ENCODE measurements around the gene L2HGDH. TPM values are rescaled to one million over a fixed set of nuclear protein-coding genes. Genes with fewer than 3 reads are reported as not detected.

L2HGDH gene
- total RNA-seq, 1 donor from 2014 or later, result 7.3 TPM

GRCh38 chr14:50288146-50288545 lies 23.9 kb downstream of the L2HGDH start:
- DNase-seq, result no peak

DNA sequence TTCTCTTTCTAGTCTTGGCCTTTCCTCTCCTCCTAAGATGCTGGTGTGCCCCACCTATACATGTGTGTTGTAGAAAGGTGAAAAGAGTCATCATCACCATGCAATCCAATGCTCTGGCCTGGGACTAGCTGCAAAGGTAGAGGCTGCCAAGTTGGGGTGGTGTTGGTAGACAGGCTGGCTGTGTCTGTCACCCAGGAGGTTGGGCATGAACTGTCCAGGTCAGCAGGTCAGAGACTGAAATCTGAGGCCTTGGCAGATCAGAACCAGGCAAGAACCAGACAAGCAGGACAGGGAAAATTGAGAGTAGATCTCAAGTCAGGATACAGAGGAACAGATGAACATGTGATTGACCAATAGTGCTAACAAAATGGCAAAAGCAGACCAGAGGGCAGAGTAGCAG lies 26.2 kb downstream of the L2HGDH start:
- DNase-seq, result no peak

GRCh38 chr14:50272498-50272897 lies 39.5 kb downstream of the L2HGDH start:
- DNase-seq, result no peak

GRCh38 chr14:50270932-50271331 lies 41.1 kb downstream of the L2HGDH start:
- no peak for DNase-seq

GRCh38 chr14:50265029-50265428 lies 47.0 kb downstream of the L2HGDH start:
- no peak for DNase-seq

- DNase-seq, result no peak
Measured at GRCh38 chr14:50263321-50263720, 48.7 kb downstream of the L2HGDH start.

- no peak for DNase-seq
Measured at GRCh38 chr14:50262865-50263264, 49.2 kb downstream of the L2HGDH start.

DNA sequence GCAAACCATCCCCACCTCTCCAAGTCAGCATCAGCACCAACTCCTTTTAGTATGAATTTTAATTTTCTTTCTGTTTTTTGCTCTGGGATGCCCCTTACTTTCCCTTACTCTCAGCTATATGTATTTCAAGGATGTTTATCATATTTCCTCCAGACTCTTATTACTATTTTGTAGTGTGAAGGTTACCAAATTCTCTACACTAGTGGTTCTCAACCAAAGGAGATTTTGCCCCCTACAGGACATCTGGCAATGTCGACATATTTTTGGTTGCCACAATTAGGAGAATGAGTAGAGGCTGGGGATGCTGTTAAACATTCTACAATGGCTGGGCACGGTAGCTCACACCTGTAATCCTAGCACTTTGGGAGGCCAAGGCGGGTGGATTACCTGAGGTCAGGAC lies 51.5 kb downstream of the L2HGDH start:
- DNase-seq, result no peak

DNA sequence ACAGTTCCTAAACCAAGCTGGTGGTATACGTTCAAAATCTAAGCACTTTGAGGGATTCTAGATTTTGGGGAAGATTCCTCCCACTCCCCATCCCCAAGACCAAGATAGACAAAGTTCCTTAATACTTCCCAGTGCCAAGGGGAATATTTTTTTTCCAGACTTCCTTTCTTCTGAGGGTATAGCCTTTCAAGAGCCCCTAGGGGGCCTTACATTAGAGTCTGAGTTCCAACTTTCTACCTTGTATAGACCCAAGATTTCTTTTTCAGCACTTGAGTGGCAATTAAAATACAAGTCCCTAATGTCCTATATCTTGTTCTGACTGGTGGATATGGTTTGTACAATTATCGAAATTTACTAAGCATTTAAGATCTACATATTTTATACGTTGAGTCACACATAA lies 52.0 kb downstream of the L2HGDH start:
- no peak for DNase-seq

GRCh38 chr14:50257732-50258131 lies 54.3 kb downstream of the L2HGDH start:
- DNase-seq, result no peak

DNA sequence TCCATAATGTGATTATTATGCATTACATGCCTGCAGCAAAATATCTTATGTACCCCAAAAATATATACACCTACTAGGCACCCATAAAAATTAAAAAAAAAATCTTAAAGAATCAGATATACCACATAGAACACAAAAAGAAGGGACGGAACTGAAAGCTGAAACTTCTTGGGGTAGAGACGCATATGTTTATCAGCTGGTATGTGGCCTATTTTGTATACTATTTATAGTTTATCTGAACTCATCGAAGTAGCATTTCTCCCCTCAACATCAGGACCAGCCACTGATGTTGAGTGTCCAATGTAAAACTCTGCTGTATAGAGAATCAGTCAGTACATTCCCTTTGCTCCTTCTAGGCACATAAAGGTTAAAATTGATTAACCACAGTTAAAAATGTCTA lies 57.8 kb downstream of the L2HGDH start:
- DNase-seq, result no peak

DNA sequence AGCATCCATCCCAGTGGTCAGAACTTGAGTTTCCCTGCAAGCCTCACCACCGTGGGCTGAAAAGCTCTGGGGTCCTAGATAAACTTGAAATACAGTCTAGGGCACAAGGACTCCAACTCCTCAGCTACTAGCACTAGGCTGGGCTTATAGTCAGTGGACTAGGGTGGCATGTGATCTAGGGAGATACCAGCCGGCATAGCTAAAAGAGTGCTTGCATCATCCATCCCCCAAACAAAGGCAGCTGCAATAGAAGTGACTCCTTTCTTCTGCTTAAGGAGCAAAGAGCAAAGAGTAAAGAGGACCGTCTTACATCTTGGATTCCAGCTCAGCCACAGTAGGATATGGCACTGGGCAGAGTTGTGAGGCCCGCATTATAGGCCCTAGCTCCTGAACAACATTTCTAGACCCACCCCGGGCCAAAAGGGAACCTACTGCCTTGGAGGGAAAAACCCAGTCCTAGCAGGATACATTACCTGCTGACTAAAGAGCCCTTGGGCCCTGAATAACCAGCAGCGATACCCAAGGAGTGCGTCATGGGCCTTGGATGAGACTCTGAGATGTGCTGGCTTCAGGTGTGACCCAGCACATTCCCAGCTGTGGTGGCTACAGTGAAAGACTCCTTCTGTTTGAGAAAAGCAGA lies 62.8 kb downstream of the L2HGDH start:
- DNase-seq, result no peak

- DNase-seq, result no peak
Measured at GRCh38 chr14:50247245-50247644, 64.8 kb downstream of the L2HGDH start.

DNA sequence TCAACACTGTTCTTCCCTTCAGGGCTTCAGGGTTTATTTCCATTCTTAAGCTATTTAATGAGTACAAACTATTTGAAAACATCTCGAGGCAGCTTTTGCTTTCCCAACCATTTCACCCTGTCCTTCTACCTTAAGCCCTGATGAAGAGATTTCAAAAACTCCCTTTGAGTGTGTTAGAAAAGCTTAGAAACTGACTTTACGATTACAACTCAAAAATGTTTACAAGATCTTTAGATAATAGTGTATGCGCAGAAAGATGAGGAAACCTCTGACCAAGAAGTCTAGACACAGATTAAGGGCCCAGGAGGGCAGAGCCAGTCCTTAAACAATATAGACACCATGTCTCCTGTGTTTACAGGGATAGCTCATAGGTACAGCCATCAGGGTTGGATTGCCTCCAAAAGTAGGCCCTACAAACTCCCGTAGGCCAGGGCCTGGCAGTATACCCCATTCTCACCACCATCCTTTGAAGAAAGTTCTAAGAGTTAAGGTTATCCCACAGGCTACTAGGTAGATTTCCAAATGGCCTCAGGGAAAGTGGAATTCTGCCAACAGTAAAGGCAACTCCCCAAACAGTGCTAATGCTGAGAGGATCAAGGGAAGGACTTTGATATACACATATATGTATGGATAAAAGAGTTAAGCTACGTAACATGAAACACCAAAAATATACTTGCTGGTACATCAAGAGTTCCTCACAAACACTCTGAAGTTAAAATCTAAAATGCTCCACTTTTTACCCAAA lies 69.3 kb downstream of the L2HGDH start:
- DNase-seq, result no peak

DNA sequence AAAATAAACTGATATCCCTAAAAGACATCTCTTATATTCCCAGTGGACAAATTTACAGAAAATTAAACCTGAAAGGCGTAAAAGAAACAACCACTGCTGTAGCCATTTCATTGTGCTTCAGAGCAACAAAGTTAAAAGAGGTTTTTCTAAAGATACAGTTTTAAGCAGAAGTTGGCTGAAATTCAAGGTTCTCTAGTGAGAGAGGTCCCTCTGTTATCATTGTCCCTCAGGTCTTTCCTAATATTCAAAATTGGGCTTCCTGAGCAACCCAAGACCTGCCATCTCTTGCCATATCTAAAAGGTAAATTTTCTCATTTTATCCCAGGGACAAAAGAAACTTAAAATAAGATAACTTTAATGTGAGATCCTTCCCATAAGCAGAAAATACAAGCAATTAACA lies 69.9 kb downstream of the L2HGDH start:
- DNase-seq, result no peak

- no peak for DNase-seq
Measured at GRCh38 chr14:50237427-50237826, 74.6 kb downstream of the L2HGDH start.

DNA sequence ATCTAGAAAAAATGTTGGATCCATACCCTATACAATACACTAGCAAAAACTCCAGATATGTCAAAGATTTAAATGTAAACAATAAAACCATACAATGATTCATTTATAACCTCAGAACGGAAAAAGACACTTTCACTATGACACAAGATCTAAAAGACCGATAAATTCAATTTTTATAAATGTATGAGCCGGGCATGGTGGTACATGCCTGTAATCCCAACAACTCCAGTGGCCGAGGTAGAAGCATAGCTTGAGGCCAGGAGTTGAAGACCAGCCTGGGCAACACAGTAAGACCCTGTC lies 78.1 kb downstream of the L2HGDH start:
- DNase-seq, result no peak

GRCh38 chr14:50233166-50233950 lies 78.7 kb downstream of the L2HGDH start:
- no peak for DNase-seq

DNA sequence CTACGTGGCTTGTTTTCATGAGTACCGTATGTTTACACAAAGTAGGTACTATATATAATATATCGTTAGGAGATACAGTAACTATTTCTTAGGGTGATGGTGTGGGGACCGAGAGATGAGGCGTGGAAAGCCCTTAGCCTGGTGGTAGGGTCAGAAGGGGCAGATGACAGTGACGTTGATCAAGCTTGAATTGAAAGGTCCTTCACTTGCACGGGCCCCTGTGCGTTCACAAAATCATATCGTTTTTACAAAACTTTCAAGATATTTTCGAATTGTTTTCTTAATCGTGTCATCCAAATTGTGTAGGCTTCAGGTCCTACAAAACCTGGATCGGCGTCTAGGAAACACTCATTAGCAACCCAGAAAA lies 79.8 kb downstream of the L2HGDH start:
- no peak for DNase-seq

GRCh38 chr14:50231475-50232275 lies 80.4 kb downstream of the L2HGDH start, which contains the start of gene SOS2:
SOS2 (minus strand) TSS chr14:50231578; CDS start chr14:50231283, 295 bp downstream.
- peak; percentile 78 for DNase-seq

- DNase-seq, result peak; percentile 35
Measured at GRCh38 chr14:50230701-50231474, 81.1 kb downstream of the L2HGDH start.

DNA sequence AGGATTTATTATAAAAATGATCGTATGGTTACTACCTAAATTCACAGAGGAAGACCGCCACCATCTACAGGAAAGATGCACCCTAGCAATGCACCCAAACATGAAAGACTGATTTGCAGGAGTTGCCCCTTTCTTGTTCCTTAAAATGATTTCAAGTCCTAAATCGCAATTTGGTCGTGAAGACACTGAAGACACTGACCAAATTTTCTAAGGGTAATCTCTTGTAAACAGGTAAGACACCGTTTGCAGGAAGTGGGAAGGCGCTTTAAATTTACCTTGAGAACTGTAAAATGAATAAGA lies 81.7 kb downstream of the L2HGDH start:
- DNase-seq, result no peak
